ENCODE measurements around the gene CORO2B.

- TF ChIP-seq CTCF (IDR thresholded peaks at IDR 0.05) (no peak), POLR2A (IDR thresholded peaks at IDR 0.05) (no peak)
Observed at GRCh38 chr15:68614286-68615035, 35.7 kb downstream of the CORO2B start.

Data from uterus (tissue), 2 donors.